Activated CD8-positive, alpha-beta memory T cell treated with anti-CD3 and anti-CD28 coated beads, Interleukin-2, amount 50 U/mL, for 1 hour (primary cell): ENCODE results near the gene TMEM131.

Experiments used
- DNase-seq: peaks from one replicate; pipeline ENCODE4 v3.0.0-alpha.2; 2020; ENCODE audit errors: extremely low read depth

The TMEM131 gene

GRCh38 chr2:97812931-97813330, 182.8 kb downstream of the TMEM131 start:
- no peak for DNase-seq

GRCh38 chr2:97808816-97809215, 186.9 kb downstream of the TMEM131 start:
- DNase-seq: no peak

- peak; percentile 39 for DNase-seq
Observed at GRCh38 chr2:97806738-97807618, 188.8 kb downstream of the TMEM131 start.

GRCh38 chr2:97805776-97806175, 190.0 kb downstream of the TMEM131 start:
- DNase-seq: no peak

GRCh38 chr2:97801028-97801427, 194.7 kb downstream of the TMEM131 start:
- DNase-seq: no peak

- DNase-seq: no peak
Observed at GRCh38 chr2:97798416-97798815, 197.3 kb downstream of the TMEM131 start.

- no peak for DNase-seq
Observed at GRCh38 chr2:97797355-97797754, 198.4 kb downstream of the TMEM131 start.

- DNase-seq: no peak
Observed at GRCh38 chr2:97796465-97797126, 199.2 kb downstream of the TMEM131 start.

GRCh38 chr2:97792416-97792815, 203.3 kb downstream of the TMEM131 start:
- no peak for DNase-seq

GRCh38 chr2:97788986-97789644, 206.6 kb downstream of the TMEM131 start:
- DNase-seq: no peak

GRCh38 chr2:97785818-97786217, 209.9 kb downstream of the TMEM131 start:
- no peak for DNase-seq

GRCh38 chr2:97784953-97785352, 210.8 kb downstream of the TMEM131 start:
- no peak for DNase-seq

- no peak for DNase-seq
Observed at GRCh38 chr2:97781981-97782380, 213.8 kb downstream of the TMEM131 start.

GRCh38 chr2:97779141-97779540, 216.6 kb downstream of the TMEM131 start:
- DNase-seq: no peak

GRCh38 chr2:97775074-97775473, 220.7 kb downstream of the TMEM131 start:
- DNase-seq: no peak

GRCh38 chr2:97774425-97774824, 221.3 kb downstream of the TMEM131 start:
- no peak for DNase-seq

- DNase-seq: no peak
Observed at GRCh38 chr2:97770445-97770844, 225.3 kb downstream of the TMEM131 start.

GRCh38 chr2:97769711-97770110, 226.0 kb downstream of the TMEM131 start:
- no peak for DNase-seq

GRCh38 chr2:97769308-97769707, 226.4 kb downstream of the TMEM131 start:
- DNase-seq: no peak

- DNase-seq: no peak
Observed at GRCh38 chr2:97766567-97766966, 229.2 kb downstream of the TMEM131 start.

GRCh38 chr2:97765933-97766332, 229.8 kb downstream of the TMEM131 start:
- no peak for DNase-seq

- DNase-seq: no peak
Observed at GRCh38 chr2:97764559-97765263, 231.0 kb downstream of the TMEM131 start.
